ENCODE measurements around the gene TP53BP2. TPM values are rescaled to one million over a fixed set of nuclear protein-coding genes. Genes with fewer than 3 reads are reported as not detected.
A peak's percentile ranks its signal among the peaks of the same experiment; 100 is the strongest.

TP53BP2 gene
- total RNA-seq, 1 donor from 2014 or later, result 47.4 TPM

DNA sequence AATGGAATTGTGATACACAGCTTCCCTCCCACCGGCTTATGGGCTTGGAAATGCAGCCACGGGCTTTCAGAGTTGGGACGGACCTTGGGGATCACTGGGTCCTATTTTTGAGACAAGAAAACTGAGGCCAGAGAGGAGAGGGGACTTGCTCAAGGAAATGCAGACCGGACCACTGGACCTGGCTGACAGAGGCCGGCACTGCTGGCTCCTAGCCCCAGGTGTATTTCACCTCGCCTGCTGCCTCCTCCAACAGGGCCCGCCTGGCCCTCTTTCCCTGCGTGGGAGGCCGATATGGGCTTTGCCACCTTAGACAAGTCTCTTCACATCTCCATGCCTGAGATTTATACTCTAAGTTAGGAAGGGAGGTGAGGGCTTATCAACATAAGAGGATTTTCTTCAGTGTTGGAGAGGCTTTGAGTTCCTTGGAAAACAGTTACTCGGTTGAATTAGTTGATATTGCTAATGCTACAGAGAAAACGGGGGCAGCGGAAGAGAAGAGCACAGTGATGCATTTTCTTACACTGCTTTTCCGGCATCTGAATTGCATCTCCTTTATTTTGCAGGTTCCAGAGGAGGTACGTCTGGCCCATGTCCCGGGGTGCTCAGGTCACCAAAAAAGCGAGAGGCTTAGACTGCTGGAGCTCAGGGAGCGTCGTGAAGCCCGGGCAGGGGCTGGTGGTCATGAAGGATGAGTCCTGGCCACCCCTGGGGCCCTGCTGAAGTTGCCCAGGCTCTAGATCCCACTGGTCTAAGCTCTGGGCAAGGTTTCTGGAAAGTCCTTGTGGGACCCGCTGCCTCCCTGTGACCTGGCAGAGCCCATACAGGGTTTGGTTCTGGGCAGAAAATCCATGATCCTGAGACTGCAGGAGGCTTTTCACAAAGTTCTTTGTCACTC lies 88.7 kb downstream of the TP53BP2 start:
- TF ChIP-seq, protein P1, sequence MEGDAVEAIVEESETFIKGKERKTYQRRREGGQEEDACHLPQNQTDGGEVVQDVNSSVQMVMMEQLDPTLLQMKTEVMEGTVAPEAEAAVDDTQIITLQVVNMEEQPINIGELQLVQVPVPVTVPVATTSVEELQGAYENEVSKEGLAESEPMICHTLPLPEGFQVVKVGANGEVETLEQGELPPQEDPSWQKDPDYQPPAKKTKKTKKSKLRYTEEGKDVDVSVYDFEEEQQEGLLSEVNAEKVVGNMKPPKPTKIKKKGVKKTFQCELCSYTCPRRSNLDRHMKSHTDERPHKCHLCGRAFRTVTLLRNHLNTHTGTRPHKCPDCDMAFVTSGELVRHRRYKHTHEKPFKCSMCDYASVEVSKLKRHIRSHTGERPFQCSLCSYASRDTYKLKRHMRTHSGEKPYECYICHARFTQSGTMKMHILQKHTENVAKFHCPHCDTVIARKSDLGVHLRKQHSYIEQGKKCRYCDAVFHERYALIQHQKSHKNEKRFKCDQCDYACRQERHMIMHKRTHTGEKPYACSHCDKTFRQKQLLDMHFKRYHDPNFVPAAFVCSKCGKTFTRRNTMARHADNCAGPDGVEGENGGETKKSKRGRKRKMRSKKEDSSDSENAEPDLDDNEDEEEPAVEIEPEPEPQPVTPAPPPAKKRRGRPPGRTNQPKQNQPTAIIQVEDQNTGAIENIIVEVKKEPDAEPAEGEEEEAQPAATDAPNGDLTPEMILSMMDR (IDR thresholded peaks at IDR 0.05), result no peak
- no peak overlapping the region for H3K27ac Mint-ChIP-seq (ENCODE audit: unreplicated experiment)

DNA sequence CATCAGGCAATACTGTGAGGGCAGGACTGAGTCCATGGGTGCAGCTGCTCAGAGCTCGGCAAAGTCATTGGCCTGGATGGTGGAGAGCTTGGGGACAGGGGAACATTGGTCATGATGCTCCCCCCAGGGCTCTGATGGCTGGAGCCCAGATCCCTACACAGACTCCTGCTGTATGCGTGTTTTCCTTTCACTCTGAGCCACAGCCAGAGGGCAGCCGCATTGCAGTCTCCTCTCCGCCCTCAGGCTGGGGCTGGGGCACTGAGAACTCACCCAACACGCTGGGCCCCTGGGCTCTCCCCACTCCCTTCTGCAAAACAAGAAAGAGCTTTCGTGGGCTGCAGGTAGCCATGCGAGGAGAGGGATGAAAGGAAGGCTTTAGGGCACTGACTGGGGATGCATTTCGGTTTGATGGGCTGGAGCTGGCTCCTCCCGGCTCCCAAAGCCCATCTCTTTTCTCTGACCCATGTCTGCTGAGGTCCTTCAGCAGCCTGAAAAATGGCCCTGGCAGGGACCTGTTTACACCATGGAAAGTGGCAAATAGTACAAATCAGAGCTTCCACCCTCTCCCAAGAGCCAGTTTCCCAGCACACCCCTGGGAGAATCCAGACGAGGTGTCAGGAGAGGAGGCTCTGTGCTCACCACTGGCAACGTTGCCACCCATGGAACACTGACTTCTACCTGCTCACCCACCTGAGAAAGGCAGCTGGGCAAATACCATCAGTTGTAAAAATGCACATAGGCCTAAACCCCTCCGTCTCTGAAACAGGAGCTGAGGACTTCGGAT lies 89.6 kb downstream of the TP53BP2 start:
- H3K27ac Mint-ChIP-seq (ENCODE audit: unreplicated experiment), result no peak overlapping the region
- H3K4me1 Mint-ChIP-seq (ENCODE audit: low read depth), result peaks cover 7% of the 10 kb centered on the region
- no peaks in the 10 kb centered on the region for H3K27me3 Mint-ChIP-seq (ENCODE audit: low read depth)
- H3K36me3 Mint-ChIP-seq (ENCODE audit: low read depth), result peaks cover 35% of the 10 kb centered on the region
- H3K4me3 Mint-ChIP-seq (ENCODE audit: unreplicated experiment), result no peak overlapping the region
- peak; percentile 76 for DNase-seq (ENCODE audit: low spot score)
- H3K9me3 Mint-ChIP-seq (ENCODE audit: low read depth), result no peaks in the 10 kb centered on the region
- TF ChIP-seq, protein P1 (IDR thresholded peaks at IDR 0.05), result no peak

More for the DNA sequence above, 88.7 kb downstream of the TP53BP2 start:
- peak; percentile 51 for DNase-seq (ENCODE audit: low spot score)
- H3K36me3 Mint-ChIP-seq (ENCODE audit: low read depth), result peaks cover 35% of the 10 kb centered on the region
- no peaks in the 10 kb centered on the region for H3K9me3 Mint-ChIP-seq (ENCODE audit: low read depth)
- peaks cover 11% of the 10 kb centered on the region for H3K4me1 Mint-ChIP-seq (ENCODE audit: low read depth)
- H3K27me3 Mint-ChIP-seq (ENCODE audit: low read depth), result no peaks in the 10 kb centered on the region
- no peak overlapping the region for H3K4me3 Mint-ChIP-seq (ENCODE audit: unreplicated experiment)

DNA sequence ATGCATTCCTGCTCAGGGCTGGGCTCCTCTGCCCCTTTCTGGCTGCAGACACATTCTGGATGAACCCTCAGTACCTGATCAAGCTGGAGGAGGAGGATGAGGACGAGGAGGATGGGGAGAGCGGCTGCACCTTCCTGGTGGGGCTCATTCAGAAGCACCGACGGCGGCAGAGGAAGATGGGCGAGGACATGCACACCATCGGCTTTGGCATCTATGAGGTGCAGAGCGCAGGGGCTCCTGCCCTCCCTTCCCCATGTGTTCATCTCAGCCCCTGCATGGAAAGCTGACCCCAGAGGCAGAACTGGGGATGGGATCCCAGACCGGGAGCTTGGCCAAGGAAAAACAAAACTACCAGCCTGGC lies 90.3 kb downstream of the TP53BP2 start:
- Mint-ChIP-seq H3K4me3 (ENCODE audit: unreplicated experiment) (no peak overlapping the region), H3K27ac (ENCODE audit: unreplicated experiment) (no peak overlapping the region), H3K4me1 (ENCODE audit: low read depth) (no peaks in the 10 kb centered on the region), H3K9me3 (ENCODE audit: low read depth) (no peaks in the 10 kb centered on the region), H3K36me3 (ENCODE audit: low read depth) (peaks cover 37% of the 10 kb centered on the region), H3K27me3 (ENCODE audit: low read depth) (no peaks in the 10 kb centered on the region)
- peak; percentile 55 for DNase-seq (ENCODE audit: low spot score)
- TF ChIP-seq, protein P1 (IDR thresholded peaks at IDR 0.05), result no peak

DNA sequence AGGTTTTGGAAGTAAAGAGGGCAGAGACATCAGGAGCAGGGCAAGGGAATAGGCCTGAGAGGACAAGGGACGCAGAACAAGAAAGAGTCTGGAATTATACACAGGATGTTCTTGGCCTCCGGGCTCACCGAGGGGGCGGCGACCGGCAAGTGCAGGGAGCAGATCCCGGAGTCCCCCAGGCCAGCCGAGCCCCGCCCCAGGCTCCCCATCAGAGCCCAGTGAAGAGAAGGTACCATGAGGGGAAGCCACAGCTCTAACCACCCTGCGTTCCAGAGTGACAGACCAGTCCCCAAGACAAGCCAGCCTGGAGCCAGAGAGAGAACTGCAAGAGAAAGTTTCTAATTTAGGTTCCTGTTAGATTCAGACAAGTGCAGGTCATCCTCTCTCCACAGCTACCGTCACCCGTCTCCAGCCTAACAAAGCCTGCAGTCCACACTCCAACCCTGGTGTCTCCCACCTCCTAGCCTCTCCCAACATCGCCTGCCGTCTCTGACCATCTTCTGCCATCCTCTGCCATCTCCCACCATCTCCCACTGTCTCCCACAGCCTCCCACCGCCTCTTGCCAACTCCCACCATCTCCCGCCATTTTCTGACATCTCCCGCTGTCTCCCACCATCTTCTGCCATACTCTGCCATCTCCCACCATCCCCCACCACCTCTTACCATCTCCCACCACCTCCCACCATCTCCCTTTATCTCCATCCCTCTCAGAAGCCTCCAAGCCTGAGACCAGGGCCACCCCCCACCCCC lies 90.9 kb downstream of the TP53BP2 start:
- Mint-ChIP-seq H3K9me3 (ENCODE audit: low read depth) (no peaks in the 10 kb centered on the region), H3K27ac (ENCODE audit: unreplicated experiment) (no peak overlapping the region), H3K36me3 (ENCODE audit: low read depth) (peaks cover 39% of the 10 kb centered on the region), H3K4me3 (ENCODE audit: unreplicated experiment) (no peak overlapping the region), H3K4me1 (ENCODE audit: low read depth) (no peaks in the 10 kb centered on the region), H3K27me3 (ENCODE audit: low read depth) (no peaks in the 10 kb centered on the region)
- TF ChIP-seq, protein P1 (IDR thresholded peaks at IDR 0.05), result no peak
- peak; percentile 68 for DNase-seq (ENCODE audit: low spot score)

All from chondrocyte (in vitro differentiated cells).